Ovary (tissue), 3 donors: ENCODE results near the gene TNK1.

ENCODE experiments used
- CTCF ChIP-seq, 3 donors: fragments of 450-650 bp in 2 of 3; fragments of 200-600 bp in 1 of 3; IDR thresholded peaks; one replicate each; pipeline versions ENCODE4 v1.5.1 to v1.8.0; 2016 to 2022; ENCODE audit warnings: antibody characterized with exemption in 3 of 3, mild to moderate bottlenecking in 1 of 3
- POLR2A ChIP-seq: fragments of 450-650 bp; IDR thresholded peaks from one replicate; pipeline ENCODE4 v1.6.1; 2017; ENCODE audit warnings: antibody characterized with exemption, mild to moderate bottlenecking, moderate library complexity
- donor health status: DM: no; HTN: no; CAD: no.

- TF ChIP-seq CTCF (IDR thresholded peaks at IDR 0.05), result no peak
- TF ChIP-seq POLR2A, result no peak
These were observed 57.2 kb downstream of the TNK1 start for GRCh38 chr17:7437950-7438614.
